HepG2 (cell line): Measurements from ENCODE around the gene PLEKHN1. TPM values are rescaled to one million over a fixed set of nuclear protein-coding genes. Genes with fewer than 3 reads are reported as not detected.

ENCODE experiments used
- CREBL2 ChIP-seq: sonication (generic); formaldehyde crosslinking; IDR thresholded peaks from 2 replicates; pipeline ENCODE4 v1.8.1; 2023; ENCODE audit warnings: missing genetic modification reagents, mild to moderate bottlenecking, borderline replicate concordance
- HNRNPUL1 ChIP-seq: fragments of 200-400 bp; formaldehyde crosslinking; IDR thresholded peaks from 2 replicates; pipeline ENCODE4 v1.6.1; 2017; ENCODE audit warnings: low read depth, mild to moderate bottlenecking, low read length, moderate library complexity
- MAF1 ChIP-seq: sonication (generic); formaldehyde crosslinking; IDR thresholded peaks from 2 replicates; pipeline ENCODE4 v1.5.0; 2020; ENCODE audit warnings: missing genetic modification reagents, borderline replicate concordance
- MED13 ChIP-seq: sonication (generic); formaldehyde crosslinking; IDR thresholded peaks from 2 replicates; pipeline ENCODE4 v1.5.0; 2020; ENCODE audit warnings: missing genetic modification reagents
- PCBP2 ChIP-seq: fragments of 200-400 bp; formaldehyde crosslinking; optimal IDR thresholded peaks from 2 replicates; pipeline ENCODE3; 2018; ENCODE audit warnings: low read length, low read depth; ENCODE audit not compliant: poor library complexity, severe bottlenecking
- RARG ChIP-seq: sonication (generic); formaldehyde crosslinking; IDR thresholded peaks from 2 replicates; pipeline ENCODE4 v1.4.0; 2020; ENCODE audit warnings: low read depth, mild to moderate bottlenecking, missing genetic modification reagents
- TARDBP ChIP-seq: sonication (generic); formaldehyde crosslinking; IDR thresholded peaks from 2 replicates; pipeline ENCODE4 v1.8.0; 2022; ENCODE audit warnings: mild to moderate bottlenecking, missing genetic modification reagents
- XBP1 ChIP-seq: sonication (generic); formaldehyde crosslinking; IDR thresholded peaks from 2 replicates; pipeline ENCODE4 v1.5.0; 2020; ENCODE audit warnings: missing genetic modification reagents
- ZBTB2 ChIP-seq: sonication (generic); formaldehyde crosslinking; IDR thresholded peaks from 2 replicates; pipeline ENCODE4 v1.8.0; 2022; ENCODE audit warnings: low read depth, missing genetic modification reagents
- ZNF234 ChIP-seq: sonication (generic); formaldehyde crosslinking; conservative IDR thresholded peaks from 2 replicates; pipeline ENCODE4 v1.5.1; 2020; ENCODE audit warnings: mild to moderate bottlenecking, missing genetic modification reagents
- ZNF253 ChIP-seq: sonication (generic); formaldehyde crosslinking; IDR thresholded peaks from 2 replicates; pipeline ENCODE4 v1.8.0; 2022; ENCODE audit warnings: mild to moderate bottlenecking, missing genetic modification reagents, borderline replicate concordance
- ZNF296 ChIP-seq: sonication (generic); formaldehyde crosslinking; conservative IDR thresholded peaks from 2 replicates; pipeline ENCODE4 v1.5.0; 2020; ENCODE audit warnings: mild to moderate bottlenecking, missing genetic modification reagents
- ZNF326 ChIP-seq: sonication (generic); formaldehyde crosslinking; IDR thresholded peaks from 2 replicates; pipeline ENCODE4 v1.4.0; 2020; ENCODE audit warnings: missing genetic modification reagents, borderline replicate concordance
- ZNF329 ChIP-seq: sonication (generic); formaldehyde crosslinking; IDR thresholded peaks from 2 replicates; pipeline ENCODE4 v1.9.0; 2021; ENCODE audit warnings: low read depth, mild to moderate bottlenecking, missing genetic modification reagents
- ZNF639 ChIP-seq: conservative IDR thresholded peaks from 2 replicates; pipeline ENCODE4 v1.6.1; 2018; ENCODE audit warnings: missing genetic modification reagents
- ZNF781 ChIP-seq: sonication (generic); formaldehyde crosslinking; IDR thresholded peaks from 2 replicates; pipeline ENCODE4 v1.5.1; 2020; ENCODE audit warnings: borderline replicate concordance, mild to moderate bottlenecking, missing genetic modification reagents; ENCODE audit errors: not compliant biosample characterization
- ZNF83 ChIP-seq: sonication (generic); formaldehyde crosslinking; IDR thresholded peaks from 2 replicates; pipeline ENCODE4 v1.4.0; 2020; ENCODE audit warnings: missing genetic modification reagents, mild to moderate bottlenecking, borderline replicate concordance
- ZNF850 ChIP-seq: sonication (generic); formaldehyde crosslinking; conservative IDR thresholded peaks from 2 replicates; pipeline ENCODE4 v1.9.0; 2021; ENCODE audit warnings: mild to moderate bottlenecking, missing genetic modification reagents
- ZSCAN25 ChIP-seq: sonication (generic); formaldehyde crosslinking; IDR thresholded peaks from 2 replicates; pipeline ENCODE4 v1.8.0; 2022; ENCODE audit warnings: mild to moderate bottlenecking, missing genetic modification reagents
- polyA plus RNA-seq, 8 experiments: library from polyadenylated mRNA; depleted of rRNA in 3 of 8; stranded (reverse) in 7 of 8; unstranded in 1 of 8; fragments of >200 nt; fragmentation: Illumina TruSeq in 4 of 8; extraction: Trizol in 4 of 8; gene quantifications; 2 replicates each; pipeline versions ENCODE4 v1.2.1 to v1.2.3, GENCODE V29; 2011 to 2016; ENCODE audit warnings: low read depth in 4 of 8, missing spikeins in 1 of 8, mixed read lengths in 1 of 8; ENCODE audit not compliant: insufficient read depth in 1 of 8
- total RNA-seq, 5 experiments: library from RNA; depleted of rRNA; stranded (reverse); fragments of >200 nt; fragmentation: Illumina TruSeq; extraction: Trizol; gene quantifications; 2 replicates each; pipeline ENCODE4 v1.2.3, GENCODE V29; 2016; ENCODE audit warnings: low read depth in 1 of 5

Gene PLEKHN1
- total and polyA plus RNA-seq, 2 of the 13 experiments (the other 11 are each of a cell fraction or from before 2014, with no cell fraction given) = 0.42 to 0.58 TPM

- TF ChIP-seq ZBTB2 (CRISPR knock-in tag) = peak; percentile 92
- no peak for TF ChIP-seq ZNF326 (CRISPR knock-in tag)
- TF ChIP-seq MED13 (CRISPR knock-in tag) = 0 out of 2 replicates have a peak, but pooled peaks have one; percentile 25
- peak; percentile 50; the same call in 1 of the 2 replicates for TF ChIP-seq TARDBP (CRISPR knock-in tag)
- TF ChIP-seq ZNF639 (CRISPR knock-in tag) = peak; percentile 90
- TF ChIP-seq ZNF296 = no peak
- 0 out of 2 replicates have a peak, but pooled peaks have one; percentile 51 for TF ChIP-seq ZNF234 (CRISPR knock-in tag)
- no peak for TF ChIP-seq ZNF83 (CRISPR knock-in tag)
- 0 out of 2 replicates have a peak, but pooled peaks have one; percentile 23 for TF ChIP-seq ZNF850 (CRISPR knock-in tag)
- TF ChIP-seq PCBP2 = no peak
- TF ChIP-seq MAF1 (CRISPR knock-in tag) = no peak
- TF ChIP-seq ZNF781 (CRISPR knock-in tag) = no peak
- TF ChIP-seq ZNF253 (CRISPR knock-in tag) = no peak
- no peak for TF ChIP-seq RARG (CRISPR knock-in tag)
- TF ChIP-seq ZNF329 (CRISPR knock-in tag) = peak; percentile 65
- no peak for TF ChIP-seq ZSCAN25 (CRISPR knock-in tag)
- TF ChIP-seq XBP1 (CRISPR knock-in tag) = no peak
- TF ChIP-seq HNRNPUL1 = no peak
- TF ChIP-seq CREBL2 = no peak
Measured at GRCh38 chr1:958823-959730, 7.2 kb upstream of the PLEKHN1 start, which contains the start of gene NOC2L (continued).
